Measurements from ENCODE around the gene CHAD. TPM values are rescaled to one million over a fixed set of nuclear protein-coding genes. Genes with fewer than 3 reads are reported as not detected.
"Not testable (repeated sequence)": the region's sequence is repeated elsewhere in the genome, so short reads cannot be mapped to it uniquely, and the experiment has no call there.

Gene CHAD
- polyA plus RNA-seq, 1 donor, result 4.0 TPM

GRCh38 chr17:50473901-50474300, 5.2 kb upstream of the CHAD start:
- no peak for DNase-seq (ENCODE audit: low read depth)

DNA sequence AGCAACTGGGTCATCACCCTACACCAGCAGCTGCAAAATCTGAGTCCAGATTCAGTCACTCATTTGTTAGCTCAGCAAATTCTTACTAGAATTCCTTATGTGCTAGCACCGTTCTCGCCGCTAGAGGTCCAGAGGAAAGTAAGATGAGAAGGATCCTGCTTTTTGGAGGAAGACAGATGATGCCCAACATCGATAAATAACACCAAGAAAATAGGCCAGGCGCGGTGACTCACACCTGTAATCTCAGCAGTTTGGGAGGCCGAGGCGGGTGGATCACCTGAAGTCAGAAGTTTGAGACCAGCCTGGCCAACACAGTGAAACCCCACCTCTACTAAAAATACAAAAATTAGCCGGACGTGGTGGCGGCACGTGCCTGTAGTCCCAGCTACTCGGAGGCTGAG, 4.1 kb upstream of the CHAD start:
- not testable (repeated sequence) for DNase-seq (ENCODE audit: low read depth)

DNA sequence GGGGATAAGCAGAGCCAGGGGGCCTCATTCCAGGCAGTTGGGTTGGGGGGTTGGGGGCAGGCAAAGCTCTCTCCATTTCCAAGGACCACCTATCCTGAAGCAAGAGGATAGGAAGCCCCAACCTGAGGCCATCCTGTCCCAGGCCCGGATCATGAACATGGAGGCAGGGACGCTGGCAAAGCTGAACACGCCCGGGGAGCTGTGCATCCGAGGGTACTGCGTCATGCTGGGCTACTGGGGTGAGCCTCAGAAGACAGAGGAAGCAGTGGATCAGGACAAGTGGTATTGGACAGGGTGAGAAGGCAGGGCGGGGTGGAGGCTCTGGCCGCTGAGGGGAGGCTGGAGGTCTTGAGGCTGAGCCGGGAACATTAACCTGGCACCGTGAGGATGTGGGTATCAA, 3.6 kb upstream of the CHAD start:
- DNase-seq (ENCODE audit: low read depth), result no peak

DNA sequence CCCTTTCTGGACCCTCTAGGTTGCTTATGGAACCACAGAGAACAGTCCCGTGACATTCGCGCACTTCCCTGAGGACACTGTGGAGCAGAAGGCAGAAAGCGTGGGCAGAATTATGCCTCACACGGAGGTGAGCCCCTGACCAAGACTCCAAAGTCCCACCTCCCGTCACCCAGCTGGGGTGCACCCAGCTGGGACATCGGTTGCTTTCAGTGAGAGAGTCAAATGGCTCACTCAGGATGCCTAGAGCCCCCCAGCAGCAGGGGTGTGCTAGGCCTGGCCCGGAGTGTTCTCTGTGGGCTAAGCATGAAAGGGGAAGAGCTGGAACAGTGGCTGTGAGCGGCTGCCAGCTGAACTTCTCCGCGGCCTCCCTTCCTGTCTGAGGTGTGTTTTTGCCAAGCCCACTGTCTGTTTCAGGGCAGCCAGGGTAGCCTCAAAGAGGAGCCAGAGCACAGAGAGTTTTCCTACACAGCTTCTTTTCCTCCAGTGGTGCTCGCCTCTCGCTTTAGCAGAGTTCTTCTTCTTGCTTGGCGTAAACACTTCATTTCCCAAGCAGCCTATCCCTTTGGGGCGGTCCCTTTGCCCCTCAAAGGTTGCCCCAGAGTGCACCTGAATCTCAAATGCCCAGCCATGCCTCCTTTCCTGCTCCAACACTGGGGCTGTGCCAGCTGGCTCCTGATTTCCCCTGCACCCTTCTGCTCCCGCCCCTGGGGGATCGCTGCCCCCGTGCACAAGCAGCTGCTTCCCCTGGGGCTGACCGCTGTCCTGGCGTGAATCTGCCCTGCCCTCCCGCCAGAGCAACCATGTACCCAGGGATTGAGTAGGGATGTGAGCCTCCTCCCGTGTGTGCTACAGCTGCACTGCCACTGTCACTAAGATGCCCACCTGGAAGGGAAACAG, 2.6 kb upstream of the CHAD start:
- DNase-seq (ENCODE audit: low read depth), result no peak

GRCh38 chr17:50470426-50470825, 1.7 kb upstream of the CHAD start:
- no peak for DNase-seq (ENCODE audit: low read depth)

DNA sequence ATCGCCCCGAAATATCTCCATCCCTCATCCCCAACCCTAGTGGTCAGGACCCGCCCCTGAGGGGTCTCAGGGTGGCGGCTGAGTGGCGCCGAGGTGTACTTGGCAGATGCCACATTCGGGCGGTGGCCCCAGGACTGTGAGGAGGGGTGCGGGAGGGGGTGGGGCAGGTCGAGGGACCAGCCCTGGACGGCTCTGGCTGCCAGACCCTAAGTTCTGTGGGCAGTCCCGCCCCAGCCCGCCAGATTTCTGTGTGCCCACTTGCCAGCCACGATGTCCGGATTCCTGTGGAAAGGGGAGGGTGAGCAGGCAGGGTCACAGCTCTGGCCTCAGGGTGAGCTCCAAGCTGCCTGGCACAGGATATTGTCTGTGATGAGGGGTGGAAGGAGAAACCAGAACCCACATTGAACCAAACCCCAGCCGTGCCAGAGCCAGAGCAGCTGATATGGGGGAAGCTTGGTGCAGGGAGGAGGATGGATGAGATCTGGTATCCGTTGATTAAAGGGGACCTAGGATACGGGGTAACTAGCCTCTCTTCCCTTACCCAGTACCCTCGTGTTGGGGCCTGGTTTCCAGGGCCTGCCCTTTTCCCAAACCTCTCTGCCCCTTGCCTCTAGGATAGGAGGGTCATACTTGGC, 1.1 kb upstream of the CHAD start:
- no peak for DNase-seq (ENCODE audit: low read depth)

- DNase-seq (ENCODE audit: low read depth), result no peak
These were observed 527 bp upstream of the CHAD start for GRCh38 chr17:50469208-50469605.

- DNase-seq (ENCODE audit: low read depth), result no peak
These were observed 801 bp downstream of the CHAD start for GRCh38 chr17:50467855-50468303.

DNA sequence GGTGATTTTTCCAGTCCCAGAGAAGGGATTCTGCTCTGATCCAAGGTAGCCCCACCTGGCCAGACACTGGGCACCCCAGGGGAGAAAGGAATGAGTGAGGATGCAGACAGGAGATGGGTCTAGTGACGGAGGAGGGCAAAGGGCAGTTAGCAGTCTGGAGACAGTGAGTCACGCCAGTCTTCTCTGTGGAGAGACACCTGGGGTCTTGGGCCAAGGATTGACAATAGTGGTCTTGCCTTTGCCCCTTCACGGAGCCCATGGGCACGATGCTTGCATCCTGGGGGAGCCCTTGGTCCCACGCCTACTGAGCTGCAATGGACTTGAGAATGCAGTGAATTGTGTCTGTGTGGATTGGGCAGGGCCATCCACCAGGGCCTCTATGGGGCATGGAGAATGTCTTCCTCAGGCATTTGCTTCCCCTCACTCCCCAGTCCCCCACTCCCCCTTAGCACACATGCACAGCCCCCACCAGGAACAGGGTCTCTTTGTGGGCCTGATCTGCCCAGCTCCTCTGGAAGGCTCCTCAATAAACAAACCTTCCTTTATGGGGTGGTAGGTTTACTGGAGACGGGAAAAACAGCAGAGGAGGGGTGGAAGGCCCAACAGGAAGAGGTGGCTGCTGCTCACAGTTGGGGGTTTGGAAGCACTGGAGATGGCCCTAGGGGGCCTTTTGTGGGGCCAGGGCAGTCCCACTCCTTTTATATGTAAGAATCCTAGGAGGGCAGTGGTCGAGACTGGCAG, 1.4 kb downstream of the CHAD start:
- no peak for DNase-seq (ENCODE audit: low read depth)

DNA sequence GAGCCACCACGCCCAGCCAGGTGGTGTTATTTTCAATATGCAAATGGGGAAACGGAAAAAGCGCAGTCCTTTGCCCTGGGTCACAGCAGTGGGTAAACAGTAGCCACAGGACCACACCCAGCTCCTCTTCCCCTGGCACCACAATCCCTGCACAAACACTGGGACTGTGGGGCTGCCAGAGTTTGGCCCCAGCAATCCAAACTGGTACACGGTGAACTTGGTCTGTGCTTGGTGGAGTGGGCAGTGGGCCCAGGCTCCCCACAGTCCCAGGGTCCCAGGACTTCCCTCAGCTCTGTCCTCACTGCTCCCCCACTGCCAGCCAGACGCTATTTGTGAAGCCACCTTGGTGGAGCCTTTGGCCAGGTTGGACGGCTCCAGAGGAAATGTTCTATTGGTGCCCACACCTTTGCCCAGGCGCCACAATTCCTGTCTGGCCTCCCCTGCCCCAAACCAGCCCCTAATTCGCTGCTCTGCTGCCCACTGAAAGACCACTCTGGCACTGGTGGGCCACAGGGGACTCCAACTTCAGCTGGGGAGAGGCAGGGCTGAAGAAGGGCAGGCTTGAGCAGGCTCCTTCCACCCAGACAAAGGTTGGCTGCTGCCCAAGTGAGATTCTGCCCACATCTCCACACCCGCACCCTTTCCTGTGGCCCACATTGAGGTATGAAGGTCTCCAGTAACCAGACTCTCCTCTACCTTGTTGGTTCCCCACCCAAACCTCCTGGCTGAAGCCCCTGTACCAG, 2.1 kb downstream of the CHAD start:
- no peak for DNase-seq (ENCODE audit: low read depth)

GRCh38 chr17:50465635-50466034, 3.0 kb downstream of the CHAD start:
- no peak for DNase-seq (ENCODE audit: low read depth)

DNA sequence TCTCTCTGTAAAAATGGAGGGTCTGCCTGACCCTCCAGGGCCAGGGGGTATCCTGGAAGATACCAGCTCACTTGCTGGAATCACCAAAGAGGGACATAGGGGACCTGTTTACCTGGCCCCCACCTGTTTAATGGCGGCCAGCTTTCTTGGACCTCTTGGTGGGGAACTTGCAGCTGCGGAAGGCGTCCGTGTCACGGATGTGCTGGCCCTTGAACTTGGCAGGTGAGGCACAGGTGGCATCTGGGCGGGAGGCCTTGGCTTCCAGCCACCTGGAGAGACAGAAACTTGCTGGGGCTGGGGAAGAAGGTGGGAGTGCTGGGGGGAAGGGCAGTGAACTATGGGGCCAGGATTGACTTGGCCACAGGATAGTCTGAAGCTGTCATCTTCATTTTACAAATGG, 3.5 kb downstream of the CHAD start:
- no peak for DNase-seq (ENCODE audit: low read depth)

- no peak for DNase-seq (ENCODE audit: low read depth)
These were observed 3.9 kb downstream of the CHAD start for GRCh38 chr17:50464736-50465135.

- DNase-seq (ENCODE audit: low read depth), result no peak
These were observed 4.6 kb downstream of the CHAD start for GRCh38 chr17:50464121-50464520.

- DNase-seq (ENCODE audit: low read depth), result no peak
These were observed 6.2 kb downstream of the CHAD start for GRCh38 chr17:50462446-50462845.

DNA sequence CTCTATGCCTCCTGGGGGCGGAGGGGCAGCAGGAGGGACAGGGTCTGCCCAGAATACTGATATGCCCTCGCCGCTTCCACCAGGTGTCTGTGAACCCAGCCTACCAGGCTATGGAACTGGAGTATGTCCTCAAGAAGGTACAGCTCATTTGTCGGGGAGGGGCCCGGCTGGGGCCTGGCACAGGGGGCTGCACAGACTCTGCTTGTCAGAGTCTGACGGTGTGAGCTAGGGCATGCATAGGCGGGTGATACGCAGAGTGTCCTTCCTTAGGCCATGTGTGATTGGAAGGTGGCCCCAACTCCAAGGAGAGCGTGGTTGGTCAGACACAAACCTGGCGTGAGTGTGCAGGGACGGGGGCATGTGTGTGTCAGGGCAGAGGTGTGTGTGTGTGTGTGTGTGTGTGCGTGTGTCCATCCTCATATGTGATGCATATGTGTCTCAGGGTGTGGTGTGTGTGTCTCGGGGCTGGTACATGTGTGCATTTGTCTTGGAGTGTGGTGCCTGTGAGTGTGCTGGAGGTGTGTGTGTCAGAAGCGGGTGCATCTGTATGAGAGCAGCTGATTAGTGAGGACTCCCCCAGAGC, 7.0 kb downstream of the CHAD start:
- DNase-seq (ENCODE audit: low read depth), result no peak

GRCh38 chr17:50460831-50461526, 7.7 kb downstream of the CHAD start:
- DNase-seq (ENCODE audit: low read depth), result no peak

- DNase-seq (ENCODE audit: low read depth), result no peak
These were observed 8.9 kb downstream of the CHAD start for GRCh38 chr17:50459756-50460155.

DNA sequence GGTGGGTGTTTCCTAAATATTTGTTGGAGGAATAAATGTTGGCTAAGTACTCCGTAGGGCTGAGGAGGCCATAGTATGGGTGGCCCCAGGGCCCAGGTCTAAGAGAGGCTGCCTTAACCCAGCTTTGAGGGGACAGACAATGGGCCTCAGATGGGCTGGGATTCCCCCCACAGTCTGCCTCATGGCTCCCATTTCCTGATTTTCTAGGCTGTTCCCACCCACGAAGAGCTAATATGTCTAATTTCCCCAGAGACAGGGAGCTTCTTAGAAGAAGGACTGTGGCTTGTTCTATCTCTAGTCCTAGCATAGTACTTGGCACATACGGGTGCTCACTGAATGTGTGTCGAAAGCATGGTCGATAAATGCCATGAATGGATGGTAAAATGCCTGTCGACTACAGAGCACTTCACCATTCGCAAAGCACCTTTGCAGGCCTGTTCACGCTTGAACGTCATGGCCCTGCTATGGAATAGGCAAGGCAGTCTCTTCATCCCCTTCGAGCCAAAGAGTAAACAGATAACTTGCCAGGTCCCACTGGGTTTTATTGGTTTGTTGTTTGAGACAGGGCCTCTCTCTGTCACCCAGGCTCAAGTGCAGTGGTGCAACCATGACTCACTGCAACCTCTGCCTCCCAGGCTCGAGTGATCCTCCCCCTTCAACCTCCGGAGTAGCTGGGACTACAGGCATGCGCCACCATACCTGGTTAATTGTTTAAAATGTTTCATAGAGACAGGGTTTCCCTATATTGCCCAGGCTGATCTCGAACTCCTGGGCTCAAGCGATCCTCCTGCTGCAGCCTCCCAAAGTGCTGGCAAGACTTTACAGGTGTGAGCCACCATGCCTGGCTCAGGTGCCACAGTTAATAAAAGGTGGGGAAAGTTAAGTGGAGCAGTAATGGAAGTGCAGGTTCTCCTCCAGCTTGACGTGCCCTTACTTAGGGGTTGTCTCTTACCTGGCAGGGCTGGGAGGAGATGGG, 9.7 kb downstream of the CHAD start:
- no peak for DNase-seq (ENCODE audit: low read depth)

GRCh38 chr17:50458270-50458669, 10.4 kb downstream of the CHAD start:
- DNase-seq (ENCODE audit: low read depth), result no peak

Data from forelimb muscle (tissue), 1 donor.